Measurements from ENCODE around the gene SPP1.
"Not testable (repeated sequence)": the region's sequence is repeated elsewhere in the genome, so short reads cannot be mapped to it uniquely, and the experiment has no call there.

The SPP1 gene

DNA sequence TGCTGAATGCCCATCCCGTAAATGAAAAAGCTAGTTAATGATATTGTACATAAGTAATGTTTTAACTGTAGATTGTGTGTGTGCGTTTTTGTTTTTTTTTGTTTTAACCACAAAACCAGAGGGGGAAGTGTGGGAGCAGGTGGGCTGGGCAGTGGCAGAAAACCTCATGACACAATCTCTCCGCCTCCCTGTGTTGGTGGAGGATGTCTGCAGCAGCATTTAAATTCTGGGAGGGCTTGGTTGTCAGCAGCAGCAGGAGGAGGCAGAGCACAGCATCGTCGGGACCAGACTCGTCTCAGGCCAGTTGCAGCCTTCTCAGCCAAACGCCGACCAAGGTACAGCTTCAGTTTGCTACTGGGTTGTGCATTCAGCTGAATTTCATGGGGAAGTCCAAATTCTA lies at the start of gene SPP1:
SPP1 (plus strand) TSS at position 249 of the 400 bp plus-strand sequence. CDS start 1,182 bp downstream, outside the sequence.
- peak; percentile 93 for DNase-seq

DNA sequence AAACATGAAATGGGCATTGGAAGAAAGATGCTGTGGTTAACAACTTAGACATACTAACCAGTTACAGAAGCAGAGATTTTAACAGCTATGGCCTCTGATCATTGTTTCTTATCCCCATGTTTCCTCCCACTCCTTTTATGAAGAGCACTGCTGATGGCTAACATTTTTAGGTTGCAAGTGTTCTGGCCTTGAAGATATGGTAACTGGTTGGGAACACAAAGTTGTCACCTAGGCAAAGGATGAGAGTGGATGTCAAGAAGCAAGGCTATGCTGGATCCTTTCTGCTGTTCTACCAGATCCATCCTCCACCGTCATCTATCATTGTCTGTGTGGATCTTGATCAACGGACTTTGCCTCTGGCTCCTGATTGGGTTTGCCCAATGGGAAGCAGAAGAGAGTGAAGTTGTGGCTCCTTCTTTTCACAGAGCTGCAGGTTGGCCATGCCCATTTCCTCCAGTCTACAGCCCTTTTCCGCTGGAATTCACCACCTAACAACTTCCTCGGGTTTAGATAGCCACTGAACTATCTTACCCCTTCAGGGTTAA lies 48.9 kb upstream of the SPP1 start:
- no peak for DNase-seq

DNA sequence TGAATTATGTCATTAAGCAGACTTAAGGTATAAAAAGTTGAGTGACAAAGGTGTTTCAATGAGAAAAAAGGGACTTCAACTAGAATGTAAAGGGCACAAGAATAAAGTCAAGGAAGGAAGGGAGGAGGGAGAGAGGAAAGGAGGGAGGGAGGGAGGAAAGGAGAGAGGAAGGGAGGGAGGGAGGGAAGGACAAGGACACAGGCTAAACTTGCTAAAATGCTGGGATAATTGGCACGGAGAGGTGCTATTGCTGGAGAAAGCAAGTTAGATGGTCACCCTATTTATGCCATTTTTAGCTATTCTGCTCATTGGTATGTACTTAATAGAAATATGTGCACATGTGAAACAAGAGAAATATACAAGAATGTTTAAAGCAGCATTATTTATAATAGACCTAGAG lies 44.9 kb upstream of the SPP1 start:
- no peak for DNase-seq

DNA sequence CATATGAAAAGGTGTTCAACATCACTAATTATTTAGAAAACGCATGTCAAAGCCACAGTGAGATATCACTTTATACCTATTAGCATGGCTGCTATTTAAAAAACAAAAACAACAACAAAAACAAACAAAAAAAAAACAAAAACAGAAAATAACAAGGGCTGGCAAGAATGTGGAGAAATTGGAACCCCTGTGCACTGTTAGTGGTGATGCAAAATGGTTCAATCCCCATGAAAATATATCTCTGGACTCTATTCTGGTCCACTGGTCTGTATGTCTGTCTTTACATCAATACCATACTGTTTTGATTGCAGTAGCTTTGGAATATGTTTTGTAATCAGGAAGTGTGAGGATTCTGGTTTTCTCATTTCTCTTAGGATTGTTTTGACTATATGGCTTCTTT lies 43.6 kb upstream of the SPP1 start:
- no peak for DNase-seq

DNA sequence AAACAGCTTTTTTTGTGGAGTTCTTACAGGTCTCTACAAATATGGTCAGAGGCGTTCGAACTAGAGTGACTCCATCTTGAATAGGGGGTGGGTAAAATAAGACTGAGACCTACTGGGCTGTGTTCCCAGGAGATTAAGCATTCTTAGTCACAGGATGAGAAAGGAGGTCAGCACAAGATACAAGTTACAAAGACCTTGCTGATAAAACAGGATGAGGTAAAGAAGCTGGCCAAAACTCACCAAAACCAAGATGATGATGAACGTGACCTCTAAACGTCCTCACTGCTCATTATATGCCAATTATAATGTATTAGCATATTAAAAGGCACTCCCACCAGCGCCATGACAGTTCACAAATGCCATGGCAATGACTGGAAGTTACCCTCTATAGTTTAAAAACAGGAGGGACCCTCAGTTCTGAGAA lies 42.8 kb upstream of the SPP1 start:
- no peak for DNase-seq

DNA sequence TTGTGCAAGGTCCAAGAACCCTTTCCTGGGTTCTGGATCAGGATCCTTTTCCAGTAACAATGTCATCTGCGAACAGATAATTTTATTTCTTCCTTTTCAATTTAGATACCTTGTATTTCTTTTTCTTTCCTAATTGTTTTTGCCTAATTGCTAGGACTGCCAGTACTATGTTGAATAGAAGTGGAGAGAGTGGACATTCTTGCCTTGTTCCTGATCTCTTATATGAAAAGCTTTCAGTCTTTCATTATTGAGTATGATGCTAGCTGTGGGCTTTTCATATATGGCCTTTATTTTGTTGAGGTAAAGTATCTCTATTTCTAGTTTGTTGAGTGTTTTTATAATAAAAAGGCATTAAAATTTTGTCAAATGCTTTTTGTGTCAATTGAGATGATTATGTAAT lies 42.2 kb upstream of the SPP1 start:
- DNase-seq = no peak

DNA sequence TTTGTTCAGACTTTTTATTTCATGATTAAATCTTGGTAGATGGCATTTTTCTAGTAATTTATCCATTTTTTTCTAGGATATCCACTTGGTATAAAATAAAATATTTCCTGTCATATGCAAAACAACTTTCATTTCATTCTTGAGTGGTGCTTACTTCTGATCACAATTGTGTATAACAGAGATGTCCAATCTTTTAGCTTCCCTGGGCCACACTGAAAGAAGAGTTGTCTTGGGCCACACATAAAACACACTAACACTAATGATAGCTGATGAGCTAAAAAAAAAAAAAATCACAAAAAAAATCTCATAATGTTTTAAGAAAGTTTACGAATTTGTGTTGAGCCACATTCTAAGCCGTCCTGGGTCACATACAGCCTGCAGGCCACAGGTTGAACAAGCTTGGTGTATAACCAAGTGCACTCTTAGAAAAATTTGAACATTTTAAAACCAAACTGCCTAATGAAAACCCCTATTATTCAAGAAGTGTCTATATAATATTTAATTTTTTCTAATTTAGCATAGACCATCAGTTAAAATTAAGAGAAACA lies 41.3 kb upstream of the SPP1 start:
- no peak for DNase-seq

DNA sequence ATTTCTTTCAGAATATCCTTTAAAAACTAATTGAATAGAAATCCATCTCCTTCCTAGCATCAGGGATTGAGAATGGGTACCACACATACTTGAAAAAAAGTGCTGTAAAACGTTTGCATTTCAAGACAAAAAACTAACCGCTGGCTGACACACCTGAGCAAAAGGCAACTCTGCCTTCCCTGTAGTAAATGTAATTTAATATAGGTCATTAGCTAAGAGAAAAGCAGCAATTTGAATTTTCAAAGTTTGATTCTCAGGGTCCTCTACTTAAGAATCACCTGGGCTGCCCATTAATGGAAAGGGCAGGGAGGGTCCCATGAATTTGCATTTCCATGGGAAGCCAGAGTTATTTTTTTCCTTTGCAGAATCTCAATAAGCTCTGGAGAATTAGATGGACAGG lies 40.5 kb upstream of the SPP1 start:
- DNase-seq = no peak

DNA sequence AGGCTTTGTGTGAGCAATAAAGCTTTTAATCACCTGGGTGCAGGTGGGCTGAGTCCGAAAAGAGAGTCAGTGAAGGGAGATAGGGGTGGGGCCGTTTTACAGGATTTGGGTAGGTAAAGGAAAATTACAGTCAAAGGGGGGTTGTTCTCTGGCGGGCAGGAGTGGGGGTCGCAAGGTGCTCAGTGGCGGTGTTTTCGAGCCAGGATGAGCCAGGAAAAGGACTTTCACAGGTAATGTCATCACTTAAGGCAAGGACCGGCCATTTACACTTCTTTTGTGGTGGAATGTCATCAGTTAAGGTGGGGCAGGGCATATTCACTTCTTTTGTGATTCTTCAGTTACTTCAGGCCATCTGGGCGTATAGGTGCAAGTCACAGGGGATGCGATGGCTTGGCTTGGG lies 39.6 kb upstream of the SPP1 start:
- DNase-seq = not testable (repeated sequence)

DNA sequence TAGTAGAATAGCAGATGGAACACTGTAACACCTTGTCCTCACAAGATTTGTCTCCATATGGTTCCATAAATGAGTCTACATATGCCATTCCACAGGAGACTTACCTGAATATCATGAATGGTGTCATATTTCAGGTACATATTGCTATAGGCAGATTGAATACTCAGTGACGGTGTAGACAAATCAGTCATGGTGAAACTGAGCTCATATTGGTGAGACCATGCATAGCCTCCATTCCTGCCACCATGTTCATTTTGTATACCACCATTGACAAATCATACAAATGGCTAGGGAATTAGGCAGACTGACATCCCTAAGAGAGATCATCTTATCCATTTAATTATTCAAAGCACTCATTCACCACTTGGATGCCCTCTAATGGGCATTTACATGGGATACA lies 38.0 kb upstream of the SPP1 start:
- DNase-seq = no peak

DNA sequence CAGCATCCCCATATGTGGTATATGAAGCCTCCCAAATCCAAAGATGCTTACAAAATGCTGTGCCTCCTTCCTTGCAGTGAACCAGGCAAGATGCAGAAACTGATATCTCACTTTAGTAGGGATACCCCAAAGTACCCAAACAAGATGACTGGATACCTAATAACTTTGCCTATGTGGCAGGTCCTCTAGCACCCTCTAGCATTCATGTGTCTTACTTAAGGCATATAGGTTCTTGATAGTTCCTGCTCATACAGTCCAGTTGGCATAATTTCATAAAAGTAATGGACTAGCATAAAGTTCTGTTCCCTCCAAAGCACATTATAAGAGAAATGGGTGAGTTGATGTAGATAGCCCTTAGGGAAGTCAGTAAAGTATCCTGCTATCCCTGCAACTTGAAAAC lies 36.8 kb upstream of the SPP1 start:
- no peak for DNase-seq

DNA sequence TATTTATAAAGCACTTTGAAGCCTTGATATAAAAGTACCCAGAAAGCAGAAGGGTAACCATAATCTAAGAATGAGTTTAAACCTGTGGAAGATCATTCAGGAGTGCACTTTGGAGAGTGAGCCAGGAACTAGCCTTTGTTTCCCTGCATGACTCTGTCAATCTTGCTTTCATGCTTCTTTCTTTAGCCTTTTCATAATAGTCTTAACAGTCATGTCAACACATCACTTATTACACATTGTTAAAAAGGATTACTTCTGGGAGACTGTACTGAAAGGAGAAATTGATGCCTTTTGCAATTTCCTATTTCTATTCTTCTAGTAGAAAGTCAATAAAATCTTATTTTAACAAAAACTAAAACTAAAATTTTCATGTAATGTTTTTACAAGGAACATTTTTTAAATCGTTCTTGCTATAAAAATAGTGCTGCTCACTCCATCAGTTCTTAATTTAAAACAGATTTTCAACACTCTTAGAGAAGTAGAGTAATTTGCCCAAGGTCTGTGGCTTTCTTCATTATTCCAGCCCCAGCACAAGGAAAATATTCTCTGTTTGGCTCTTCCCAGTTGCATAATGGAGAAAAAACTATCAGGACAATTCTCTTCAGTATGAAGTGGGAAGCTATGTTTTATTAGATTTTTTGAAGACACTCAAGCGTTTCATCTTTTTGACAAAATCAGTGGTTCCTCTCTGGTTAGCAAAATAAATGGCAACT lies 35.4 kb upstream of the SPP1 start:
- no peak for DNase-seq

DNA sequence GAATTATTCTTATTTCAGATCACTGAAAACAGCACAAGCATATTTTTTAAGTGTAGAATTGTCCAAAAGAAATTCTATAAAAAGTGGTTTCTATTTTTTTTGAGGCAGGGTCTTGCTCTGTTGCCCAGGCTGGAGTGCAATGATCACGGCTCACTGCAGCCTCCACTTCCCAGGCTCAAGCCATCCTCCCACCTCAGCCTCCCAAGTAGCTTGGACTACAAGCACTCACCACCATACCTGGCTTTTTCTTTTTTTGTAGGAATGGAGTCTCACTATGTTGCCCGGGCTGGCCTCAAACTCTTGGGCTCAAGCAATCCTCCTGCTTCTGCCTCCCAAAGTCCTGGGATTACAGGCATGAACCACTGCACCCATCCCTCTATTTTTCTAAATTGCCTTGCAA lies 34.7 kb upstream of the SPP1 start:
- DNase-seq = not testable (repeated sequence)

DNA sequence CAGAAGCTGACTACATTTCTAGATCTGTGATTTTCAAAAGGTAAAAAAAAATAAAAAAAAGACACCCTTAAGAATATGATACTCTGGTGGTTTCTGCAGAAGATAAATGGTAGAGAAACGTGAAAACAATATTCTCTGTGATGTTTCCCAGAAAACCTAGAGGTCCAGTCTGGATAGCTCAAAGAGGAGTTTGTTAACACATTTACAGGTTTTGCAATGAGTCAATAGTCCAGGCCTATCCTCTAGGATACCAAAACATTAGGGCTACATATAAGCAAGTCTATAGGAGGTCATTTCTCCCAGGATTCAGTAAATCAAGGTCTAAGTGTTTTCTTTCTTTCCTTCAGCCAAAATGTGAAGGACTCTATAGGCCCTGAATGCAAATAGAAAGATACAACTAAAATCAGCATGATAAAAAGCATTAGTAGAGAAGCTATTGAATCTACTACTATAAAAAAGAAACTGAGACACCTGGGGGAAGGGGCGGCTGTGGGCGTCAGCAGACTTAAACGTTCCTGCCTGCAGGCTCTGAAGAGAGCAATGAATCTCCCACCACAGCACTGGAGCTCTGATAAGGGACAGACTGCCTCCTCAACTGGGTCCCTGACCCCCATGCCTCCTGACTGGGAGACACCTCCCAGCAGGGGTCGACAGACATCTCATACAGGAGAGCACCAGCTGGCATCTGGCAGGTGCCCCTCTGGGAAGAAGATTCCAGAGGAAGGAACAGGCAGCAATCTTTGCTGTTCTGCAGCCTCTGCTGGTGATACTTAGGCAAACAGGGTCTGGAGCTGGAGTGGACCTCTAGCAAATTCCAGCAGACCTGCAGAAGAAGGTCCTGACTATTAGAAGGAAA lies 33.7 kb upstream of the SPP1 start:
- DNase-seq = peak; percentile 63

DNA sequence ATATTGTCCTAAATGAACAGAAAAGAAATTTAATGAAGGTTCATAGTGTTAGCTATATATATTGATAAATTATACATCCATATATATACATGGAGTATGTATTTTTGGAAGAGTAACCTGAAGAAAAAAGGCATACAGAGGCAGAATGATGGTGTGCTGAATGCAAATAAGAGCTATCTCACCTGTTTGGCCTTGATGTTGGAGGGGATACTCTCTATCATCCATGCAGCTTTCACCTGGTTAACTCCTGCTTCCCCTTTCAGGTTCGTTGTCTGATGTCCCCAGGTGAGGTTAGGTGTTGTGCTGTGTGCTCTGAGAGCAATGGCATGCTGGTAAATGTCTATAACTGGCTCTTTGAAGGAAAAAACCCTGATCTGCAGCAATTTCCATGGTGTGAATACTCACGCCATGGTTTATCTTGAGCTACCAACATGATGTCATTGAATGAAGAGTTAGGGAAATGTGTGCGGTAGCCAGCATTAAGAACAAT lies 31.8 kb upstream of the SPP1 start:
- no peak for DNase-seq

DNA sequence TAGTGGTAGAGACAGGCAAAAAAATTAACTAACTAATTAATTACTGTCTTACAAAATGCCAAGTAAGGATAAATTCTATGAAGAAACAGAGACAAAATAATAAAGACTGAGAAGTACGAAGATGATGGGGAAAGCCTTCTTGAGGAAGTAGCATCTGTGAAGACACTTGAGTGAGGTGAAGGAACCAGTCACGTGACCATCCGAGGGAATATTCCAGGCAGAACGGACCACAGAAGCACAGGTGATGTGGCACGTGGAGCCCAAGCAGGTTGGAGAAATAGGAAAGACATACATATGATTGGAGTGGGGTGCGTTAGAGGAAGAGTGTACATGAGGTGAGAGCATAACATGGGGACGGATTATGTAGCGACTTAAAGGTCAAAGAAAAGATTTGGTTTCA lies 30.5 kb upstream of the SPP1 start:
- no peak for DNase-seq

DNA sequence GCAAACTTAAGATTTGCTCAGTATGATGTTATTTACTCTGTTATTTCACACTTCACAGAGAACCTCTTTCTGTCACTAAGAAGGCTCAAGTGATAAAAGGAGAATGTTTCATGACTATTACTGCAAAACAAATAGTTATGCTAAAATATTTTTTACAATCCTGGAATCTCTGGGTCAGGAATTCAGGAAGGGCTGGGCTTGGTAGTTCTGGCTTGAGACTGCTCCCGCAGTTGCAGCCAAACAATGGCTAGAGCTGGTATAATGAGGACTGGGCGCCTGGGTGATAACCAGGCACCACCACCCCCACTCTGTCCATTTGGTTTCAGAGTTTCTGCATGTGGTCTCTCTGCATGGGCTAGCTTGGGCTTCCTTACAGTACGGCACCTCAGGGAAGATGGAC lies 28.7 kb upstream of the SPP1 start:
- DNase-seq = no peak

DNA sequence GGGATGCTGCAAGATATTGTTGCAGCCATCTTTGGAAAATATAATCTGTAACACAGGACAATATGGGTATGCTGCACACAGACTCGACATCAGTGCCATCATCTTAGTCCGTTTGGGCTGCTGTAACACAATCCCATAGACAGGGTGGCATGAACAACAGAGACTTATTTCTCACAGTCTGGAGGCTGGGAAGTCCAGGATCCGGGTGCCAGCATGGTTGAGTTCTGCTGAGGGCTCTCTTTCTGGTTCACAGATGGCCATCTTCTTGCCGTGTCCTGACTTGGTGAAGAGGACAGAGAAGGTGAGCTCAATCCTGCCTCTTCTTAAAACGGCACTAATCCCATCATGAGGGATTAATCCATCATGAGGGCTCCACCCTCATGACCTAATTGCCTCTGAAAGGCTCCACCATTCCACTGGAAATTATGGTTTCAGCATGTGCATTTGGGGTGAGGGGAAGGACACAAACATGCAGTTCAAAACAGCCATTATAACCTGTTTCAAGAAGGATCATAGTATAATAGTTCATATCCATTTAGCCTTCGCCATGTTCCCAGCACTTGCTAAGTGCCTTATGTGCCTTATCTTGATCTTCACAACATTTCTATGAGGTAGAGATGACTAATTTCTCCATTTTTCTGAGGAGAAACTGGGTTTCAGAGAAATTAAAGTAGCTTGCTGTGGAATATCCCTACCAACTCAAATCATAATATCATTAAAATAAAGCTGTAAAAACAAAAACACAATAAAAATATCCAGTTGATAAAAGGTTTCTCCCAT lies 27.9 kb upstream of the SPP1 start:
- no peak for DNase-seq

DNA sequence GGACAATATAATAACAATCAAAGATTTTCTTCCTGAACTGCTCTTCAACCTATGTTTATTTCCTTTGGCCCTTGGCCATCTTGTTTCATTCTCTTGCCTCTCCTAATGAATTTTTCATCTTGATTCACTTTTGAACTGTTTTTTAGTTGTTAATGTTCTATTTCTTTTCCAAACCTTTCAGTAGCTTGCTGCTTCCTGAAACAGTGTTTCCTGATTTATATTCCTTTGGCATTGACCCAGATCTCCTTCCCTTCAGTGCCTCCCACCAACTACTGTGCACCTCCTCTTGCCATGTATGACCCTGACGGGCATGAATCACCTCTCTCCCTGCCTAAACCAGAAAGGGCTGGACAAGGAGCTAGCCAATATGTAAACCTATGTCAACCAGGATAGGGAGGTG lies 25.6 kb upstream of the SPP1 start:
- DNase-seq = no peak

DNA sequence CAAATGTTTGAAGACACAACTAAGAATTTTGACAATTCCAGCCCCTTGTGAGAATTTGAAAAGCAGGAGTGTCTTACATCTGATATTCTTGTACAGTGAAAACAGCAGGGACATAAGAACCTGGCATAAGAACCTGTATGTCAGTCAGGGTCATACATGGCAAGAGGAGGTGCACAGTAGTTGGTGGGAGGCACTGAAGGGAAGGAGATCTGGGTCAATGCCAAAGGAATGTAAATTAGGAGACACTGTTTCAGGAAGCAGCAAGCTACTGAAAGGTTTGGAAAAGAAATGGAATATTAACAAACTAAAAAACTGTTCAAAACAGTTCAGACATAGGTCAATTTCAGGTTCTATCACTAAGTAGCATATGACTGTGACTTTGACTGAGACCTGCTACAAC lies 25.0 kb upstream of the SPP1 start:
- no peak for DNase-seq

DNA sequence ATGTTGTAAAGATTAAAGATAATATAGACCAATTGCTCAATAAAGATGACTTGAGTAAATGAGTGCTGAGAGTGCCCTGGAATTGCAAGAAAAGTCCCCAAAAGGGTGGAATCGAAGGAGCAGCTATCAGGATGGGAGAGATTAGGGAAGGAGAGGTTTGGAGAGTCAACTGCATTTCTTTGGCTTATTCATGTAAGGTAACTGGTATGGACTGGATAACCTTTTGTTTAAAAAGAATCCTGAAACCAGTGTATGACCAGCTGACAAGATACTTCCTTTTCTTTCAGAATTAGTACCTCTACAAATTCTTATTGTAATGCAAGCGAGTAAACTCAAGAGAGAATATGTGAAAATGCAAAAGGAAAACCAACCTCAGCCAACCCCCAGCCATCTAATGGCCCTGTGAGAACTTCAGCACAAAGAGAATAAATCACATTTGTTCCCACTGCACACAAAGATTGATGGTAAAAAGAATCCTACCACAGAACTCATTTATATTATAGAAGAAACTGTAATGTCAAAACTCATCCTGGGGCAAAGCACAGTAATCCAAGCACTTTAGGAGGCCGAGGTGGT lies 24.5 kb upstream of the SPP1 start:
- no peak for DNase-seq

DNA sequence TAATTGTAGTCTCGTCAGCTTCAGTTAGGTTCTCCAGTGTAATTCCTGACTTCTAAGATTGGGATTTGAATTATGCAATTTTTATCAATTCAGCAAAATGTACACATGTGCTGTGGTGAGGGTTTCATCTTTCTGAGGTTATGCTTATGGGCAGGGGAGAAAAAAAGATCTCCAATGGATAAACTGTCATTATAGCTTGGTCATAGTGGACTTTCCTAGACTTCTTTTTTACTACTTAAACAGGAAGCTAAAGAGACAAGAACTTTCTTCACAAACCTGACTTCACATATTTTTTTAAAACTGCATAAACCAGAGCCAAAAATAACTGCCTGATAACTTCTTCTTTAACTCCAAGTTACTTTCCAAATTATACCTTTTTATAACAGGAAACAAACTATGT lies 21.7 kb upstream of the SPP1 start:
- DNase-seq = no peak

DNA sequence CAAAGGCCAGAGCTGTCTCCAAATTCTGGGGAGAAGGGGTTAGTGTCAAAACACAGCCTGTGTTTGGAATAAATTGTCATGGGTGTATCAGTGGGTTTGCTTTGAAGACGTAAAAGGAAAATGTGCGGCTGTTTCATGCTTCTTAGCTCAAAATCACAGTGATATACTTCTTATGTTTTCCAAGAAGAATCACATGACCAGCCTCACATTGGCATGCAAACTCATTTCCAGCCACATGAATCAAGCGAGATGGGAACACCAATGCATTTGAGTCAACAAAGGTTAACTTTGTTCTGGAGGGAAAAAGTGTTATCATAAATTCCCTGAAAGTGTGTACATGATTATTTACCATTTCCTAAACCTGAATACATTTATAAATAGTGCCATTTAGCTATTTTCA lies 19.0 kb upstream of the SPP1 start:
- DNase-seq = no peak
